GM23338 (cell line): ENCODE measurements around the gene ZNF664. TPM values are rescaled to one million over a fixed set of nuclear protein-coding genes. Genes with fewer than 3 reads are reported as not detected.
A peak's percentile ranks its signal among the peaks of the same experiment; 100 is the strongest.

Experiments used
- ATAC-seq: fragments of 200-7000 bp; cut with Tn5 transposase; 3 replicates; pipeline ENCODE4 v1.9.1; 2020
- DNase-seq: peaks from one replicate; pipeline ENCODE4 v3.0.0-alpha.2; 2015; ENCODE audit warnings: low spot score
- H2AFZ ChIP-seq: fragments of 200-600 bp; sonication (generic); 2 replicates; pipeline ENCODE4 v1.8.0; 2016; ENCODE audit warnings: antibody characterized with exemption, mild to moderate bottlenecking, moderate library complexity
- H3F3A ChIP-seq: fragments of 200-600 bp; sonication (generic); replicated peaks from 2 replicates; pipeline ENCODE4 v1.8.0; 2017; ENCODE audit warnings: antibody characterized with exemption, mixed run types, low read depth
- H3K27ac ChIP-seq: fragments of 200-600 bp; sonication (generic); 2 replicates; pipeline ENCODE4 v1.6.1; 2016; ENCODE audit warnings: low read depth
- H3K27me3 ChIP-seq: fragments of 200-600 bp; sonication (generic); 2 replicates; pipeline ENCODE4 v1.8.0; 2016; ENCODE audit warnings: mild to moderate bottlenecking, mixed run types, moderate library complexity; ENCODE audit not compliant: insufficient read depth
- H3K36me3 ChIP-seq: fragments of 200-600 bp; sonication (generic); 2 replicates; pipeline ENCODE4 v1.8.0; 2016; ENCODE audit warnings: mild to moderate bottlenecking; ENCODE audit not compliant: insufficient read depth
- H3K4me1 ChIP-seq: fragments of 200-600 bp; sonication (generic); 2 replicates; pipeline ENCODE4 v1.8.0; 2016; ENCODE audit warnings: mild to moderate bottlenecking, moderate library complexity; ENCODE audit not compliant: insufficient read depth
- H3K4me2 ChIP-seq: fragments of 200-600 bp; sonication (generic); 2 replicates; pipeline ENCODE4 v1.7.1; 2017; ENCODE audit warnings: mixed run types
- H3K4me3 ChIP-seq: fragments of 200-600 bp; sonication (generic); 2 replicates; pipeline ENCODE4 v1.6.1; 2016; ENCODE audit warnings: mixed run types
- H3K79me2 ChIP-seq: fragments of 200-600 bp; sonication (generic); replicated peaks from 2 replicates; pipeline ENCODE4 v1.8.0; 2017; ENCODE audit warnings: mild to moderate bottlenecking; ENCODE audit not compliant: insufficient read depth
- H3K9me2 ChIP-seq: fragments of 200-600 bp; sonication (generic); 2 replicates; pipeline ENCODE4 v1.8.0; 2017; ENCODE audit not compliant: insufficient read depth
- H4K20me1 ChIP-seq: fragments of 200-600 bp; sonication (generic); replicated peaks from 2 replicates; pipeline ENCODE4 v1.8.0; 2017; ENCODE audit warnings: mild to moderate bottlenecking; ENCODE audit not compliant: insufficient read depth
- H3K27ac Mint-ChIP-seq: 2 replicates; pipeline ENCODE4 v1.8.0; 2020; ENCODE audit warnings: inconsistent platforms, mild to moderate bottlenecking, moderate library complexity, mixed read lengths
- H3K27me3 Mint-ChIP-seq: 3 replicates; pipeline ENCODE4 v1.8.0; 2022; ENCODE audit warnings: low read depth, mild to moderate bottlenecking, moderate library complexity, mixed read lengths, inconsistent platforms; ENCODE audit not compliant: insufficient read depth, poor library complexity
- H3K36me3 Mint-ChIP-seq: 3 replicates; pipeline ENCODE4 v1.8.0; 2021; ENCODE audit warnings: low read depth, mild to moderate bottlenecking, inconsistent platforms, moderate library complexity, mixed read lengths
- H3K4me1 Mint-ChIP-seq: 3 replicates; pipeline ENCODE4 v1.8.0; 2020; ENCODE audit warnings: mild to moderate bottlenecking, inconsistent platforms, mixed read lengths
- H3K4me3 Mint-ChIP-seq: 3 replicates; pipeline ENCODE4 v1.8.0; 2021; ENCODE audit warnings: moderate library complexity, mild to moderate bottlenecking, inconsistent platforms, mixed read lengths
- H3K9me3 Mint-ChIP-seq: 3 replicates; pipeline ENCODE4 v1.8.0; 2020; ENCODE audit warnings: moderate library complexity, mild to moderate bottlenecking, inconsistent platforms, mixed read lengths
- EZH2 ChIP-seq: fragments of 200-600 bp; sonication (generic); IDR thresholded peaks from one replicate; pipeline ENCODE4 v1.8.0; 2017; ENCODE audit warnings: antibody characterized with exemption, mild to moderate bottlenecking, low read depth; ENCODE audit not compliant: unreplicated experiment
- EZH2phosphoT487 ChIP-seq: fragments of 200-600 bp; sonication (generic); IDR thresholded peaks from one replicate; pipeline ENCODE4 v1.8.1; 2018; ENCODE audit warnings: antibody characterized with exemption; ENCODE audit not compliant: unreplicated experiment
- JUNB ChIP-seq: IDR thresholded peaks from one replicate; pipeline ENCODE4 v1.6.1; 2016; ENCODE audit warnings: antibody characterized with exemption; ENCODE audit not compliant: unreplicated experiment
- STAT1 ChIP-seq: IDR thresholded peaks from one replicate; pipeline ENCODE4 v1.6.1; 2016; ENCODE audit warnings: antibody characterized with exemption; ENCODE audit not compliant: unreplicated experiment
- polyA plus RNA-seq: library from polyadenylated mRNA; unstranded; fragments of >200 nt; fragmentation: Nextera tagmentation; extraction: Ambion mirVana; gene quantifications from 2 replicates; pipeline ENCODE4 v1.2.1, GENCODE V29; 2016
- total RNA-seq: library from RNA; depleted of rRNA; stranded (reverse); fragments of >200 nt; shearing (Covaris generic); gene quantifications from 2 replicates; pipeline ENCODE4 v1.2.3, GENCODE V29; 2014
- TF ChIP-seq, protein P1 (sequence below): IDR thresholded peaks from one replicate; pipeline ENCODE4 v1.6.1; 2018; ENCODE audit warnings: antibody characterized with exemption; ENCODE audit not compliant: unreplicated experiment
- TF ChIP-seq, protein P2 (sequence below): IDR thresholded peaks from 2 replicates; pipeline ENCODE4 v1.6.1; 2016; ENCODE audit warnings: antibody characterized with exemption
- TF ChIP-seq, protein P3 (sequence below): fragments of 250-450 bp; sonication (Bioruptor Pico); IDR thresholded peaks from 2 replicates; pipeline ENCODE4 v1.5.0; 2020; ENCODE audit warnings: mild to moderate bottlenecking, moderate library complexity
- TF ChIP-seq, protein P4 (sequence below), 2 experiments: fragments of 200-600 bp in 1 of 2; sonication (generic) in 1 of 2; conservative IDR thresholded peaks; 2 replicates each; pipeline versions ENCODE4 v1.5.1 to v1.6.1; 2016 to 2017; ENCODE audit warnings: antibody characterized with exemption in 2 of 2, low read depth in 2 of 2, mild to moderate bottlenecking in 2 of 2, moderate library complexity in 1 of 2

Gene ZNF664
- total and polyA plus RNA-seq, 2 experiments from 2014 or later, result 8.1 to 35.2 TPM

DNA sequence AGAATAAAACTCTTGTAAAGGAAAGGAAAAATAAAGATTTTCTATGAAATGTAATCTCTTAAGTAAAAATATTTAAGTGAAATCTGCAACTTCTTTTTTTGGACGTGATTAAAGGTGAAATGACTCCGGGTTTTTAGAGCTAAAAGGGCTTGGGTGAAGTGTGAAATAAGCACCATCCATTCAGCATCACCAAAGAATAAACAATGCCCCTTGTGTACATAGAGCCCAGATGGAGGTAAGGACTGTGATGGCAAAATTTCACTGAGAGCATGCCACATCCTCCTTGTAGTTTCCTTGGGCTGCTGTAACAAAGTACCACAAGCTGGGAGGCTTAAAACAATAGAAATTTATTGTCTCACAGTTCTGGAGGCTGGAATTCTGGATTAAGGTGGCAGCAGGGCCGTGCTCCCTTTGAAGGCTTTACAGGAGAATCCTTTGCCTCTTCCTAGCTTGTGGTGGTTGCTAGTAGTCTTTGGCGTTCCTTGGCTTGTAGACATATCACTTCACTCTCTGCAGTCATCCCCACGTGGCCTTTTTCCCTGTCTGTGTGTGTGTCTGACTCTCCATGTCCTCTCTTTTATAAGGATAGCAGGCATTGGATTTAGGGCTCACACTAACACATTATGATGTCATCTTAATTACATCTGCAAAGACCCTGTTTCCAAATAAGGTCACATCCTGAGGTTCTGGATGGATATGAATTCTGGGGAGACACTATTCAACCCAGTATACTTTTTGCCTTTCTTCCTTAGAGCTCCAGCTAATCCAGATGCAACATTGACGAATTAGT, 24.2 kb downstream of the ZNF664 start:
- Mint-ChIP-seq H3K27me3 (no peaks in the 10 kb centered on the region), H3K27ac (no peak overlapping the region), H3K9me3 (no peaks in the 10 kb centered on the region), H3K4me1 (peaks cover 22% of the 10 kb centered on the region), H3K4me3 (no peak overlapping the region), H3K36me3 (peaks cover 4% of the 10 kb centered on the region; the same call in 2 of the 3 replicates)
- Histone ChIP-seq H2AFZ (no peak overlapping the region), H3K36me3 (no peaks in the 10 kb centered on the region), H3K9me2 (no peaks in the 10 kb centered on the region), H3K4me1 (peaks cover 9% of the 10 kb centered on the region), H3K27ac (no peak overlapping the region), H3K27me3 (no peaks in the 10 kb centered on the region), H3K79me2 (no peaks in the 10 kb centered on the region), H3F3A (no peaks in the 10 kb centered on the region), H4K20me1 (peaks cover 12% of the 10 kb centered on the region), H3K4me2 (0 out of 2 replicates have a peak overlapping the region, but pooled peaks have one; percentile 12), H3K4me3 (no peak overlapping the region)
- DNase-seq (no peak), ATAC-seq (no peak)
- TF ChIP-seq, protein P1, sequence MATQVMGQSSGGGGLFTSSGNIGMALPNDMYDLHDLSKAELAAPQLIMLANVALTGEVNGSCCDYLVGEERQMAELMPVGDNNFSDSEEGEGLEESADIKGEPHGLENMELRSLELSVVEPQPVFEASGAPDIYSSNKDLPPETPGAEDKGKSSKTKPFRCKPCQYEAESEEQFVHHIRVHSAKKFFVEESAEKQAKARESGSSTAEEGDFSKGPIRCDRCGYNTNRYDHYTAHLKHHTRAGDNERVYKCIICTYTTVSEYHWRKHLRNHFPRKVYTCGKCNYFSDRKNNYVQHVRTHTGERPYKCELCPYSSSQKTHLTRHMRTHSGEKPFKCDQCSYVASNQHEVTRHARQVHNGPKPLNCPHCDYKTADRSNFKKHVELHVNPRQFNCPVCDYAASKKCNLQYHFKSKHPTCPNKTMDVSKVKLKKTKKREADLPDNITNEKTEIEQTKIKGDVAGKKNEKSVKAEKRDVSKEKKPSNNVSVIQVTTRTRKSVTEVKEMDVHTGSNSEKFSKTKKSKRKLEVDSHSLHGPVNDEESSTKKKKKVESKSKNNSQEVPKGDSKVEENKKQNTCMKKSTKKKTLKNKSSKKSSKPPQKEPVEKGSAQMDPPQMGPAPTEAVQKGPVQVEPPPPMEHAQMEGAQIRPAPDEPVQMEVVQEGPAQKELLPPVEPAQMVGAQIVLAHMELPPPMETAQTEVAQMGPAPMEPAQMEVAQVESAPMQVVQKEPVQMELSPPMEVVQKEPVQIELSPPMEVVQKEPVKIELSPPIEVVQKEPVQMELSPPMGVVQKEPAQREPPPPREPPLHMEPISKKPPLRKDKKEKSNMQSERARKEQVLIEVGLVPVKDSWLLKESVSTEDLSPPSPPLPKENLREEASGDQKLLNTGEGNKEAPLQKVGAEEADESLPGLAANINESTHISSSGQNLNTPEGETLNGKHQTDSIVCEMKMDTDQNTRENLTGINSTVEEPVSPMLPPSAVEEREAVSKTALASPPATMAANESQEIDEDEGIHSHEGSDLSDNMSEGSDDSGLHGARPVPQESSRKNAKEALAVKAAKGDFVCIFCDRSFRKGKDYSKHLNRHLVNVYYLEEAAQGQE, result no peak
- TF ChIP-seq EZH2phosphoT487 (no peak), JUNB (no peak), STAT1 (no peak), EZH2 (no peak)
- TF ChIP-seq, protein P2, sequence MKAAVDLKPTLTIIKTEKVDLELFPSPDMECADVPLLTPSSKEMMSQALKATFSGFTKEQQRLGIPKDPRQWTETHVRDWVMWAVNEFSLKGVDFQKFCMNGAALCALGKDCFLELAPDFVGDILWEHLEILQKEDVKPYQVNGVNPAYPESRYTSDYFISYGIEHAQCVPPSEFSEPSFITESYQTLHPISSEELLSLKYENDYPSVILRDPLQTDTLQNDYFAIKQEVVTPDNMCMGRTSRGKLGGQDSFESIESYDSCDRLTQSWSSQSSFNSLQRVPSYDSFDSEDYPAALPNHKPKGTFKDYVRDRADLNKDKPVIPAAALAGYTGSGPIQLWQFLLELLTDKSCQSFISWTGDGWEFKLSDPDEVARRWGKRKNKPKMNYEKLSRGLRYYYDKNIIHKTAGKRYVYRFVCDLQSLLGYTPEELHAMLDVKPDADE, result no peak
- TF ChIP-seq, protein P3, sequence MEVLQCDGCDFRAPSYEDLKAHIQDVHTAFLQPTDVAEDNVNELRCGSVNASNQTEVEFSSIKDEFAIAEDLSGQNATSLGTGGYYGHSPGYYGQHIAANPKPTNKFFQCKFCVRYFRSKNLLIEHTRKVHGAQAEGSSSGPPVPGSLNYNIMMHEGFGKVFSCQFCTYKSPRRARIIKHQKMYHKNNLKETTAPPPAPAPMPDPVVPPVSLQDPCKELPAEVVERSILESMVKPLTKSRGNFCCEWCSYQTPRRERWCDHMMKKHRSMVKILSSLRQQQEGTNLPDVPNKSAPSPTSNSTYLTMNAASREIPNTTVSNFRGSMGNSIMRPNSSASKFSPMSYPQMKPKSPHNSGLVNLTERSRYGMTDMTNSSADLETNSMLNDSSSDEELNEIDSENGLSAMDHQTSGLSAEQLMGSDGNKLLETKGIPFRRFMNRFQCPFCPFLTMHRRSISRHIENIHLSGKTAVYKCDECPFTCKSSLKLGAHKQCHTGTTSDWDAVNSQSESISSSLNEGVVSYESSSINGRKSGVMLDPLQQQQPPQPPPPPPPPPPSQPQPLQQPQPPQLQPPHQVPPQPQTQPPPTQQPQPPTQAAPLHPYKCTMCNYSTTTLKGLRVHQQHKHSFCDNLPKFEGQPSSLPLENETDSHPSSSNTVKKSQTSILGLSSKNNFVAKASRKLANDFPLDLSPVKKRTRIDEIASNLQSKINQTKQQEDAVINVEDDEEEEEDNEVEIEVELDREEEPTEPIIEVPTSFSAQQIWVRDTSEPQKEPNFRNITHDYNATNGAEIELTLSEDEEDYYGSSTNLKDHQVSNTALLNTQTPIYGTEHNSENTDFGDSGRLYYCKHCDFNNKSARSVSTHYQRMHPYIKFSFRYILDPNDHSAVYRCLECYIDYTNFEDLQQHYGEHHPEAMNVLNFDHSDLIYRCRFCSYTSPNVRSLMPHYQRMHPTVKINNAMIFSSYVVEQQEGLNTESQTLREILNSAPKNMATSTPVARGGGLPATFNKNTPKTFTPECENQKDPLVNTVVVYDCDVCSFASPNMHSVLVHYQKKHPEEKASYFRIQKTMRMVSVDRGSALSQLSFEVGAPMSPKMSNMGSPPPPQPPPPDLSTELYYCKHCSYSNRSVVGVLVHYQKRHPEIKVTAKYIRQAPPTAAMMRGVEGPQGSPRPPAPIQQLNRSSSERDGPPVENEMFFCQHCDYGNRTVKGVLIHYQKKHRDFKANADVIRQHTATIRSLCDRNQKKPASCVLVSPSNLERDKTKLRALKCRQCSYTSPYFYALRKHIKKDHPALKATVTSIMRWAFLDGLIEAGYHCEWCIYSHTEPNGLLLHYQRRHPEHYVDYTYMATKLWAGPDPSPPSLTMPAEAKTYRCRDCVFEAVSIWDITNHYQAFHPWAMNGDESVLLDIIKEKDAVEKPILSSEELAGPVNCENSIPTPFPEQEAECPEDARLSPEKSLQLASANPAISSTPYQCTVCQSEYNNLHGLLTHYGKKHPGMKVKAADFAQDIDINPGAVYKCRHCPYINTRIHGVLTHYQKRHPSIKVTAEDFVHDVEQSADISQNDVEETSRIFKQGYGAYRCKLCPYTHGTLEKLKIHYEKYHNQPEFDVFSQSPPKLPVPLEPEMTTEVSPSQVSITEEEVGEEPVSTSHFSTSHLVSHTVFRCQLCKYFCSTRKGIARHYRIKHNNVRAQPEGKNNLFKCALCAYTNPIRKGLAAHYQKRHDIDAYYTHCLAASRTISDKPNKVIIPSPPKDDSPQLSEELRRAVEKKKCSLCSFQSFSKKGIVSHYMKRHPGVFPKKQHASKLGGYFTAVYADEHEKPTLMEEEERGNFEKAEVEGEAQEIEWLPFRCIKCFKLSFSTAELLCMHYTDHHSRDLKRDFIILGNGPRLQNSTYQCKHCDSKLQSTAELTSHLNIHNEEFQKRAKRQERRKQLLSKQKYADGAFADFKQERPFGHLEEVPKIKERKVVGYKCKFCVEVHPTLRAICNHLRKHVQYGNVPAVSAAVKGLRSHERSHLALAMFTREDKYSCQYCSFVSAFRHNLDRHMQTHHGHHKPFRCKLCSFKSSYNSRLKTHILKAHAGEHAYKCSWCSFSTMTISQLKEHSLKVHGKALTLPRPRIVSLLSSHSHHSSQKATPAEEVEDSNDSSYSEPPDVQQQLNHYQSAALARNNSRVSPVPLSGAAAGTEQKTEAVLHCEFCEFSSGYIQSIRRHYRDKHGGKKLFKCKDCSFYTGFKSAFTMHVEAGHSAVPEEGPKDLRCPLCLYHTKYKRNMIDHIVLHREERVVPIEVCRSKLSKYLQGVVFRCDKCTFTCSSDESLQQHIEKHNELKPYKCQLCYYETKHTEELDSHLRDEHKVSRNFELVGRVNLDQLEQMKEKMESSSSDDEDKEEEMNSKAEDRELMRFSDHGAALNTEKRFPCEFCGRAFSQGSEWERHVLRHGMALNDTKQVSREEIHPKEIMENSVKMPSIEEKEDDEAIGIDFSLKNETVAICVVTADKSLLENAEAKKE, result no peak
- TF ChIP-seq, protein P4, sequence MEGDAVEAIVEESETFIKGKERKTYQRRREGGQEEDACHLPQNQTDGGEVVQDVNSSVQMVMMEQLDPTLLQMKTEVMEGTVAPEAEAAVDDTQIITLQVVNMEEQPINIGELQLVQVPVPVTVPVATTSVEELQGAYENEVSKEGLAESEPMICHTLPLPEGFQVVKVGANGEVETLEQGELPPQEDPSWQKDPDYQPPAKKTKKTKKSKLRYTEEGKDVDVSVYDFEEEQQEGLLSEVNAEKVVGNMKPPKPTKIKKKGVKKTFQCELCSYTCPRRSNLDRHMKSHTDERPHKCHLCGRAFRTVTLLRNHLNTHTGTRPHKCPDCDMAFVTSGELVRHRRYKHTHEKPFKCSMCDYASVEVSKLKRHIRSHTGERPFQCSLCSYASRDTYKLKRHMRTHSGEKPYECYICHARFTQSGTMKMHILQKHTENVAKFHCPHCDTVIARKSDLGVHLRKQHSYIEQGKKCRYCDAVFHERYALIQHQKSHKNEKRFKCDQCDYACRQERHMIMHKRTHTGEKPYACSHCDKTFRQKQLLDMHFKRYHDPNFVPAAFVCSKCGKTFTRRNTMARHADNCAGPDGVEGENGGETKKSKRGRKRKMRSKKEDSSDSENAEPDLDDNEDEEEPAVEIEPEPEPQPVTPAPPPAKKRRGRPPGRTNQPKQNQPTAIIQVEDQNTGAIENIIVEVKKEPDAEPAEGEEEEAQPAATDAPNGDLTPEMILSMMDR (conservative IDR thresholded peaks at IDR 0.05; ENCODE audit: low read depth in 2 of 2), result no peak
